Measurements from ENCODE around the gene RMRP. TPM values are rescaled to one million over a fixed set of nuclear protein-coding genes. Genes with fewer than 3 reads are reported as not detected.
"Not testable (repeated sequence)": the region's sequence is repeated elsewhere in the genome, so short reads cannot be mapped to it uniquely, and the experiment has no call there.

Gene RMRP
- total and polyA plus RNA-seq, 2 donors (not counting 1 experiment from before 2014, with no cell fraction given), result 7,890 TPM; not detected in 1

DNA sequence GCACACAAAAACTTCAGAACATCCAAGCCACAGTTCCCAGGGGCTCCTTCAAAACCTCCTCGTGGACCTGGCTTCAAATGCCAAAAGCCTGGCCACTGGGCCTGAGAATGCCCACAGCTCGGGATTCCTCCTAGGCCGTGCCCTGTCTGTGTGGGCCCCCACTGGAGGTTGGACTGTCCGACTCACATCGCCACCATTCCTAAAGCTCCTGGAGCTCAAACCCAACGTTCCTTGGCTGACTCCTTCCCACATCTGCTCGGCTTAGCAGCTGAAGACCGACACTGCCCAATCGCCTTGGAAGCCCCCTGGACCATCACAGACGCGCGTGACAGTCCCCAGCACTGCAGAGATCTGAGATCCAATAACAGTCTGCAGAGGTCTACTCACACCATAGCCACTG is 14.8 kb downstream of the RMRP start:
- CTCF ChIA-PET, result interaction anchor here (0.7 to 15.0 kb wide), 4 partner anchors 9 to 89 kb away, joined by 3 to 357 read pairs (median 5); partner anchors contain the start of genes CCDC107, CD72, CREB3 and RMRP
- Histone ChIP-seq H3K9ac (ENCODE audit: low read length) (no peak overlapping the region), H3K4me3 (ENCODE audit: control extremely low read depth in 1 of 5, extremely low read depth in 1 of 5, insufficient read depth in 1 of 5, low read depth in 2 of 5, low read length in 4 of 5) (no peak overlapping the region), H4K20me1 (ENCODE audit: control insufficient read depth, insufficient read depth, low read length, poor library complexity, severe bottlenecking) (no peaks in the 10 kb centered on the region), H3K79me2 (ENCODE audit: control insufficient read depth, insufficient read depth, low read length) (peaks cover 51% of the 10 kb centered on the region), H3K4me2 (replicated peaks; ENCODE audit: low read depth, low read length, poor library complexity, severe bottlenecking) (no peak overlapping the region), H3K36me3 (replicated peaks in 1 of 2; ENCODE audit: control extremely low read depth in 1 of 2, control insufficient read depth in 1 of 2, extremely low read depth in 1 of 2, insufficient read depth in 2 of 2, low read length in 1 of 2) (peaks cover 0 to 12% of the 10 kb centered on the region in 2 experiments), H3K9me3 (ENCODE audit: control extremely low read depth in 1 of 3, control insufficient read depth in 2 of 3, insufficient read depth in 1 of 3, low read length in 2 of 3) (peaks cover 0 to 3% (median 0%) of the 10 kb centered on the region in 3 donors), H3K4me1 (ENCODE audit: control insufficient read depth in 2 of 2, insufficient read depth in 2 of 2, low read length in 2 of 2) (peaks cover 77 to 92% of the 10 kb centered on the region in 2 donors), H2AFZ (ENCODE audit: insufficient read depth, low read depth, low read length, poor library complexity, severe bottlenecking) (no peak overlapping the region), H3K27me3 (replicated peaks in 1 of 4; ENCODE audit: control extremely low read depth in 1 of 4, control insufficient read depth in 3 of 4, insufficient read depth in 4 of 4, low read length in 3 of 4) (no peaks in the 10 kb centered on the region), H3K27ac (ENCODE audit: low read length in 2 of 2) (peak overlapping the region; percentile 34 to 95)
- TF ChIP-seq EZH2 (IDR thresholded peaks at IDR 0.05; ENCODE audit: borderline replicate concordance, insufficient read depth, low read depth, low read length, poor library complexity, severe bottlenecking), result no peak
- TF ChIP-seq, protein P1, sequence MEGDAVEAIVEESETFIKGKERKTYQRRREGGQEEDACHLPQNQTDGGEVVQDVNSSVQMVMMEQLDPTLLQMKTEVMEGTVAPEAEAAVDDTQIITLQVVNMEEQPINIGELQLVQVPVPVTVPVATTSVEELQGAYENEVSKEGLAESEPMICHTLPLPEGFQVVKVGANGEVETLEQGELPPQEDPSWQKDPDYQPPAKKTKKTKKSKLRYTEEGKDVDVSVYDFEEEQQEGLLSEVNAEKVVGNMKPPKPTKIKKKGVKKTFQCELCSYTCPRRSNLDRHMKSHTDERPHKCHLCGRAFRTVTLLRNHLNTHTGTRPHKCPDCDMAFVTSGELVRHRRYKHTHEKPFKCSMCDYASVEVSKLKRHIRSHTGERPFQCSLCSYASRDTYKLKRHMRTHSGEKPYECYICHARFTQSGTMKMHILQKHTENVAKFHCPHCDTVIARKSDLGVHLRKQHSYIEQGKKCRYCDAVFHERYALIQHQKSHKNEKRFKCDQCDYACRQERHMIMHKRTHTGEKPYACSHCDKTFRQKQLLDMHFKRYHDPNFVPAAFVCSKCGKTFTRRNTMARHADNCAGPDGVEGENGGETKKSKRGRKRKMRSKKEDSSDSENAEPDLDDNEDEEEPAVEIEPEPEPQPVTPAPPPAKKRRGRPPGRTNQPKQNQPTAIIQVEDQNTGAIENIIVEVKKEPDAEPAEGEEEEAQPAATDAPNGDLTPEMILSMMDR (IDR thresholded peaks at IDR 0.05), result no peak
- H3K4me3 Mint-ChIP-seq, result peak overlapping the region; percentile 26
- intact Hi-C loops (cut with micrococcal nuclease), result no loop called here
- H3K9me3 Mint-ChIP-seq (ENCODE audit: insufficient read depth), result no peaks in the 10 kb centered on the region
- peak overlapping the region; percentile 61 for H3K27ac Mint-ChIP-seq
- peaks cover 77% of the 10 kb centered on the region for H3K4me1 Mint-ChIP-seq
- no peaks in the 10 kb centered on the region for H3K27me3 Mint-ChIP-seq
- DNase-seq (no peak), ATAC-seq (ENCODE audit: low read depth) (no peak)
- WGBS (ENCODE audit: insufficient coverage), result 94% methylated on average over 12 of the region's 12 CpGs
- POLR2A ChIA-PET, result interaction anchor here (0.6 to 9.7 kb wide), 2 partner anchors 12 to 25 kb away, joined by 3 to 114 read pairs; partner anchors contain the start of gene CD72

DNA sequence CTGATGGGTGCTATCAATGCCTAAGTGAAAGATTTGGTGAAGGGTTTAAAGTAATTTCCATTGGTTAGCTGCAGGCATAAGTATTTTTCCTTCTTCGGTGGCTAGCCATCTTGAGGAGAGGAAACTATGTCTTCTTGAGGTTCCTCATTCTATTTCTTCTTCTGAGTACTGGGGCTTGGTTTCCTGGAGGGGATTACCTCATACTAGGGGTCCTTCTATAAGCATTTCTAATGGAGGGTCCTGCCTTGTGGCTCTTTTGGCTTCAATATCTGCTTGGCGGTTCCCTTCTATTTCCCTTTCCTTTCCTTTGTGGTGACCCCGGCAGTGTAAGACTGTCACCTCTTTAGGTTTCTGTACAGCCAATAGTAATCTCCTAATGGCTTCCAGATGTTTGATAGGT is 16.3 kb downstream of the RMRP start:
- peaks cover 80% of the 10 kb centered on the region for H3K4me1 Mint-ChIP-seq
- peak overlapping the region; percentile 16 for H2AFZ ChIP-seq (ENCODE audit: insufficient read depth, low read depth, low read length, poor library complexity, severe bottlenecking)
- H3K27me3 Mint-ChIP-seq; H4K20me1 ChIP-seq (ENCODE audit: control insufficient read depth, insufficient read depth, low read length, poor library complexity, severe bottlenecking); H3K4me2 ChIP-seq (replicated peaks; ENCODE audit: low read depth, low read length, poor library complexity, severe bottlenecking); H3K9ac ChIP-seq (ENCODE audit: low read length); POLR2A ChIA-PET; H3K9me3 Mint-ChIP-seq (ENCODE audit: insufficient read depth); intact Hi-C loops (cut with micrococcal nuclease); H3K9me3 ChIP-seq (ENCODE audit: control extremely low read depth in 1 of 3, control insufficient read depth in 2 of 3, insufficient read depth in 1 of 3, low read length in 2 of 3); ATAC-seq (ENCODE audit: low read depth); H3K27me3 ChIP-seq (replicated peaks in 1 of 4; ENCODE audit: control extremely low read depth in 1 of 4, control insufficient read depth in 3 of 4, insufficient read depth in 4 of 4, low read length in 3 of 4): not testable (repeated sequence)
- peaks cover 0 to 12% of the 10 kb centered on the region in 2 experiments for H3K36me3 ChIP-seq (replicated peaks in 1 of 2; ENCODE audit: control extremely low read depth in 1 of 2, control insufficient read depth in 1 of 2, extremely low read depth in 1 of 2, insufficient read depth in 2 of 2, low read length in 1 of 2)
- DNase-seq, result peak; percentile 27
- peak overlapping the region; percentile 54 to 62 for H3K27ac ChIP-seq (ENCODE audit: low read length in 2 of 2)
- 83% methylated on average over 1 of the region's 3 CpGs for WGBS (ENCODE audit: insufficient coverage)
- H3K79me2 ChIP-seq (ENCODE audit: control insufficient read depth, insufficient read depth, low read length), result peaks cover 51% of the 10 kb centered on the region
- CTCF ChIA-PET, result interaction anchor here (1.5 to 15.0 kb wide), 3 partner anchors 9 to 27 kb away, joined by 3 to 357 read pairs (median 6); partner anchors contain the start of genes CD72 and SIT1
- peaks cover 82 to 95% of the 10 kb centered on the region in 2 donors for H3K4me1 ChIP-seq (ENCODE audit: control insufficient read depth in 2 of 2, insufficient read depth in 2 of 2, low read length in 2 of 2)
- peak overlapping the region in 1 of 5 experiments; percentile 24 for H3K4me3 ChIP-seq (ENCODE audit: control extremely low read depth in 1 of 5, extremely low read depth in 1 of 5, insufficient read depth in 1 of 5, low read depth in 2 of 5, low read length in 4 of 5)
- H3K4me3 Mint-ChIP-seq, result peak overlapping the region; percentile 54
- peak overlapping the region; percentile 89 for H3K27ac Mint-ChIP-seq

DNA sequence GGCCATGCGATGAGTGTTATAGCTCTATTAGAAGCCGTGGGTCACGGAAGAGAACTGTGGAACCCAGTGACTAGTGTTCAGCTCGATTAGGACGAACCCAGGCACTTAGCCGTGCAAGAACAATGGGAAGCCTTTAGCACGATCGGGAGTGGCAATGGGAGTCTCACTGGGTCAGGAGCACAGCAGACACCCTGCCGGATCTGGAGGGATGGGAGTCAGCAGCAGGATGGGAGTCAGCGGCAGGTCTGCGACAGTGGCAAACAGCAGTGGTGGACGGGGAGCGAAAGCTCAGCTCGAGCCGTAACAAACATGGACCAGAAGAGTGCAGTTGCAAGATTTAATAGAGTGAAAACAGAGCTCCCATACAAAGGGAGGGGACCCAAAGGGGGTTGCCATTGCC is 17.4 kb downstream of the RMRP start:
- H3K9me3 ChIP-seq (ENCODE audit: control extremely low read depth in 1 of 3, control insufficient read depth in 2 of 3, insufficient read depth in 1 of 3, low read length in 2 of 3); H3K27me3 Mint-ChIP-seq; DNase-seq; ATAC-seq (ENCODE audit: low read depth); intact Hi-C loops (cut with micrococcal nuclease); H2AFZ ChIP-seq (ENCODE audit: insufficient read depth, low read depth, low read length, poor library complexity, severe bottlenecking); H3K9me3 Mint-ChIP-seq (ENCODE audit: insufficient read depth); H4K20me1 ChIP-seq (ENCODE audit: control insufficient read depth, insufficient read depth, low read length, poor library complexity, severe bottlenecking); H3K9ac ChIP-seq (ENCODE audit: low read length); H3K27me3 ChIP-seq (replicated peaks in 1 of 4; ENCODE audit: control extremely low read depth in 1 of 4, control insufficient read depth in 3 of 4, insufficient read depth in 4 of 4, low read length in 3 of 4); H3K4me3 ChIP-seq (ENCODE audit: control extremely low read depth in 1 of 5, extremely low read depth in 1 of 5, insufficient read depth in 1 of 5, low read depth in 2 of 5, low read length in 4 of 5): not testable (repeated sequence)
- Histone ChIP-seq H3K27ac (ENCODE audit: low read length in 2 of 2) (peak overlapping the region in 1 of 2 donors; percentile 95), H3K4me2 (replicated peaks; ENCODE audit: low read depth, low read length, poor library complexity, severe bottlenecking) (peak overlapping the region; percentile 23), H3K4me1 (ENCODE audit: control insufficient read depth in 2 of 2, insufficient read depth in 2 of 2, low read length in 2 of 2) (peaks cover 89 to 98% of the 10 kb centered on the region in 2 donors), H3K79me2 (ENCODE audit: control insufficient read depth, insufficient read depth, low read length) (peaks cover 51% of the 10 kb centered on the region), H3K36me3 (replicated peaks in 1 of 2; ENCODE audit: control extremely low read depth in 1 of 2, control insufficient read depth in 1 of 2, extremely low read depth in 1 of 2, insufficient read depth in 2 of 2, low read length in 1 of 2) (peaks cover 0 to 12% of the 10 kb centered on the region in 2 experiments)
- ChIA-PET CTCF (interaction anchor here (1.1 to 15.0 kb wide), 6 partner anchors 7 to 26 kb away, joined by 3 to 357 read pairs (median 5); partner anchors contain the start of genes CCDC107, CD72, RMRP and SIT1), POLR2A (interaction anchor here (0.7 kb wide), 1 partner anchor 13 kb away, joined by 4 read pairs; no protein-coding TSS in a partner anchor)
- Mint-ChIP-seq H3K27ac (peak overlapping the region; percentile 64), H3K4me1 (peaks cover 82% of the 10 kb centered on the region), H3K4me3 (peak overlapping the region; percentile 29)
- WGBS (ENCODE audit: insufficient coverage), result over 99% methylated on average over 15 of the region's 15 CpGs

Data from B cell (primary cell).